ENCODE measurements around the gene NMNAT1.
"Not testable (repeated sequence)": the region's sequence is repeated elsewhere in the genome, so short reads cannot be mapped to it uniquely, and the experiment has no call there.

NMNAT1 gene

DNA sequence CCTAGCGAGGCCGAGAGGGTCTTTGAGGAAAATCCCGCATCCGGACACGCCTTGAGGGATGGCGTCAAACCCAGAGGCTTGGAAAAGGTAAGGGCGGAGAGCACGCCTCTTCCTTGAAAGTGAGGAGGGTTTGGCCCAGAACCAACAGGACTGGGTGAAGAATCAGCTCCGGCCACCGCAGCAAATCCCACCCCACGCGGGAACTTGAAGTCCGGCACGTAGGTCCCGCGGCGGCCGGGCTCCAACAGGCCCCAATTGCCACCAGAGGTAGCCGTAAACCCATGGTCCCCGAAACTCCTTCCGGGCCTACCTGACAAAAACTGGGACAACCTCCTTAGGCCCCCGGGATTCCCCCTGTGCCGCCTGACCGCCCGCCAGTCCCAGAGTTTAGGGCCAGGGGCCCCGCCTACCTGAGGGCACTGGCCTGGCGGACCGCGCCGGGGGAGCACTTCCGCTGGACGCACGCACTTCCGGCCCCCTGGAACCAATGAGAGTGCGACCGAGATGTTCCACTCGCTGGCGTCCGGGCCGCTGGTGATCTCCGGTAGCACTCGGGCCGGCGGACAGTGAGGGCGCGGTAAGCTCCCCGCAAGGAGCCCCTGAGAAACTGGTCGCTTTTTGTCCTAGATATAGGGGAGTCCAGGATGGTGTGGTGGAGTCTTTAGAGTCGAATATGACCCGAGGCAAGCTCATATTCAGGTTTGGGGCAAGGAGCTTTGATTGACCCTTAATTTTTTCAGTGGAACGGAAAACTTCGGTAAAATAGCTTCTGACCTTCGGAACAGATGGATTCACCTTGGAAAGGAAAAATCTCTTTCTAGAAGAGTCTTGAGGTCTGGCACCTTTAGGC is at the start of gene NMNAT1, which contains the start of gene LZIC:
Gene NMNAT1 (plus strand): TSS at position 537 of the 850 bp plus-strand sequence. CDS start 28,599 bp downstream, outside the sequence.
Gene LZIC (minus strand): TSS at position 453 of the 850 bp plus-strand sequence. CDS start 6,772 bp downstream, outside the sequence.
- DNase-seq: peak; percentile 93

DNA sequence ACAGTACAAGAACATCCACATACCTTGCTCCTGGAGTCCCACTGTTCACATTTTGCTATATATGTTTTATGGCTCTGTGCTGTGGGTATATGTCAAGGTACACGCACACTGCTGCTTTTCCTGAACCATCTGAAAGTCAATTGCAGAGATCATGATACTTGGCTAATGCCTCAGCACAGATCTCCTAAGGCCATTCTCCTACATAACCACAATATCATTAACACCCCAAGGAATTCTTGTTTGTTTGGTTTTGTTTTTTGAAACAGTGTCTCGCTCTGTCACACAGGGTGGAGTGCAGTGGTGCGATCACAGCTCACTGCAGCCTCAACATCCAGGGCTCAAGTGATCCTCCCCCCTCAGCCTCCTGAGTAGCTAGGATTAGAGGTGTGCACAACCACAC is 49.2 kb upstream of the NMNAT1 start:
- no peak for DNase-seq

DNA sequence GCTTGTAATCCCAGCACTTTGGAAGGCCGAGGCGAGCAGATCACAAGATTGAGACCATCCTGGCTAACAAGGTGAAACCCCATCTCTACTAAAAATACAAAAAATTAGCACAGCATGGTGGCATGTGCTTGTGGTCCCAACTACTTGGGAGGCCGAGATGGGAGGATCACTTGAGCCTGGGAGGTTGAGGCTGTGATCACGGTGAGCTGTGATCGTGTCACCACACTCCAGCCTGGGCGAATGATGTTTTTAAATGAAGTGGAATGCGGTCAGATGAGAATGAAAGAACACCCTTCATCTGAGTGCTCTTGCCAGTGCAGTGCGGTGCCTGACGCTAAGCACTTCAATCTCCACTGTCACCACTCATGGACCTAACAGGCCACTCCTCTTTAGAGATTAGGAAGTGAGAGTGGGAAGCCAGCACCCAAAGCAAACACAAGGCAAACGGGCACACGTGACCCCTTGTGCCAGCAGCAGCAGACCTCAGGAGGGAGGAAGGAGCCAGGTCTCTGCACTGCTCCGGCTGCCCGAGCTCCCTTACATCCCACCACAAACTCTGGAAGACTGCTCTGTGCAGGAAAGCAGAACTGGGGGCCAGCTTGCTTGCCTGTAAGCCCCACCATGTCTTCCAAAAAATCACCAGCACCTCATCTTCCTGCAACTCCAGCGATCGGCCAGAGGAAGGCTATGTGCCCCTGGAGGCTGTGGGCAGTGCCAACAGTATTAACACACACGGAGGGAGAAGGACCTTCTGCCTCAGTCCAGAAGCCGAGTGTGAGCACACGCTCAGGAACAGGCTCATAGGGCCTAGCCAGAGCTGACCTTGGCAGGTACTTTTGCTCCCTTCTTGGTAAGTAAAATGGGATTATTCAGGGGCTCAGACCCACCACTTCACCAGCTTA is 42.9 kb upstream of the NMNAT1 start:
- peak; percentile 5 for DNase-seq

DNA sequence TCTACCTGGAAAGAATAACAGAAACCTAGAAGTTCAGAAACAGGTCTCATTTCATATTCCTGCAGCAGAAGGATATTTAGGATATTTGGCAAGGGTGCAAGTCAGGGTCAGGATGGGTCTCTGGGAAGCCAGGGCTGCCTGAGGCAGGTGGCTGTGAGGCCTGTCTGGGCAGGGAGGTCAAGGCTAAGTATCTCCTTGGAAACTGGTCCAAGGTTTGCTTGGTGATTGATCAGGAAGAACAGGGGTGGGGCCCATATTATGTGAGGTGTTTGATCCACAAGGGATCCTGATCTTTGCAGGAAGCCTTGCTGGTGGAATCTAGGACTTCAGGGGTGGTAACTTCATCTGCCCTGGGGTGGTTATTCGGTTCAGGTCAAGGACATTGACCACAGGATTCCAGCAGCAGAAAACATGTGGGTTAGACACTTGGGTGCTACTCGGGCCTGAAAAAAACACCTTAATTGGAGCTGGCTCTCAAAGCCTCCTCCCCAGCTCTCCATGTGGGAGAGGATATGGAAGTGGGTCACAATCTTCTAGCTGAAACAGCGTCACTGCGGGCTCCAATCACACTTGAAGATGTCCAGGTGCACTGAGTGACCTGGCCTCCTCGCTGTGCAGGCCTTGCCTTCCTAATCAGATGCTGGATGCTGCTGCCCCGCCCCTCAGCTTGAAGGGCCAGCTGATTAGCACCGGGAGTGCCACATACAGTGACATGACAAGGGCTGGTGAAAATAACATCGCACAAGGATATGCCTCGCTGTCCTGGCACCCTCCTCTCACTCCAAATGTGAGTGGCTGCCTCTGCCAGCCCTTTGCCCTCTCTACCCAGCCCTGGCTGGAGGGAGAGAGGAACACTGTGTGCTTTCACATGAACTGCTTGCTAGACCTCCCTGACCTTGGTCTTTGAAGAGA is 41.9 kb upstream of the NMNAT1 start:
- no peak for DNase-seq

DNA sequence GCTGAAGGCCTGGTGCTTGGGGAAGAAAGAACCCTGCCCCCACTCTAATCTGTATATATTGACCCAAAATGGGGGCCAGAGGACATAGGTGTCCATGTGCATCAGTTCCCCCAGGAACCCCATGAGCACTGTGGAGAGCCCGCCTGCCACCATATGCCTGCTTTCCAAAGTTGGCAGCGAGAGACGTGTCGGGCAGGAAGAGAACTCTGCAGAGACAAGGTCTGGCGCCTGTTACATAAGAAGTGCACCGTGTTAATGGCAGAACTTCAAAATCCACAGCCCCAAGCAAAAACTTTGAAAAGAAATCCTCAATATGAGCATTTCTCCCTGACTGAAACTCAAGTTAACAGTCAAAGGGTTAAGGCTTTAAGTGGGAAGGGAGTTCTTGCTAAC is 41.2 kb upstream of the NMNAT1 start:
- DNase-seq: no peak

DNA sequence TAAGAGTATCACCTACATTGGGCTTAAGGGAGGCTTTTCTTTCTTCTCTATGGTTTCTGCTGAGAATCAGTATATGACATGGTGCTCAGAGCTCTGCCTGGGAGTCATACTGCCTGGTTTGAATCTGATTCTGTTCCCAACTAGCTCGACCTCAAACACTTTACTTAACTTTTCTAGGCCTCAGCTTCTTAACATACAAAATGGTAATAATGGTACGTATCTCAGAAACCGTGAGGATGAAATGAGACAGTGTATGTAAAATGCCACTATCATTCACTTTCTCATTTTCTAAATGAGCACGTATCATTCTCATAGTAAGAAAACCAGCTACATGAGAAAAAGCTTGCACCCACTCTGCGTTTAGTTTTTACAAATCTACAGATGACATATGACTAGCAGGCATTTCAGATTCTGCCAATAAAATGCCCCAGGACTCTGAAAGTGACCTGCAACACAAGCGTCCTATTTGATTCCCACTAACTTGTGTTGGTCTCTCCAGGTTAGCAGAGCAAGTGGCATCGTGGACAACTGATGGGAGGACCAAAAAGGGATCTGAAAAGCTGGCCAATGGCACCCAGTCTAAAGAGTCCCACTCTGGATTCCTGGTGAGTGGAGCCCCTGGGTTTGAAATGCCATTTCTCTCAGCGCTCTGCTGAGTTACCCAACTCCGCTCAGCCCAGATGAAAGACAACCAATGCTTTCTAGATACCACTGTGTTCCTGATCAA is 39.3 kb upstream of the NMNAT1 start:
- DNase-seq: no peak

DNA sequence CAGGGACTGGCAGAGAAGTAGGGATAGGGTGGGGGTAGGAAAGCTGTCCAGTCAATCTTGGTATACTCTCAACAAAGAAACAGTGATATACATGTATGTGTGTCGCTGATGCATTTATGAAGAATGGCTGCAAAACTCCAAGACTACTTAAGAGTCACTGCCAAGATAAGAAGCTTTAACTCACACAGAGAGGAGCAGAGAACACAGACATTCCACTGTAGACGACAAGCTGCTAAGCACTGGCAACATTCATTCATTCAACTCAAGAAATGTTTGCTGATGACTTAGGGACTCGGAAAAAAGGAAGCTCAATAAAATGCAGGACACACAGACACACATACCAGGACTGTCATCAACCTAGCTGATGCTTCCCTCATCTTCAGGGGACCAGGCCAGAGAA is 38.7 kb upstream of the NMNAT1 start:
- DNase-seq: no peak

DNA sequence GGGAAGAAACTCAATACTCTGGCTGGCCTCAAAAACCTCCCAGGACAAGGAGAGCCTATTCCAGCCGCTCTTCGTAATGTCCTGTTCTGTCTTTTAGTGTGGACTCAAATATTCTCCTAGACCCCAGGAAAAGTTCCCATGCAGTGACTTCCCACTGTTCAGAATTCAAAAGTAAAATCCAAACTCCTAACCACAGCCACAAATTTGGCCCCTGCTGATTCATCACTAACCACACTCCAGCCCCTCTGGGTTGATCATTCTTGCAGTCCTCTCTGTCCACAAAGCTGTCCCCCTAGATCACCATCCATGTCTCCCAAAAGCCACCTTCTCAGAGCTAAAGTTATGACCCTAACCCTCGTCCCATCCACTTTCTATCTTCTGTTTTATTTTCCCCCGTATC is 38.3 kb upstream of the NMNAT1 start:
- DNase-seq: no peak

DNA sequence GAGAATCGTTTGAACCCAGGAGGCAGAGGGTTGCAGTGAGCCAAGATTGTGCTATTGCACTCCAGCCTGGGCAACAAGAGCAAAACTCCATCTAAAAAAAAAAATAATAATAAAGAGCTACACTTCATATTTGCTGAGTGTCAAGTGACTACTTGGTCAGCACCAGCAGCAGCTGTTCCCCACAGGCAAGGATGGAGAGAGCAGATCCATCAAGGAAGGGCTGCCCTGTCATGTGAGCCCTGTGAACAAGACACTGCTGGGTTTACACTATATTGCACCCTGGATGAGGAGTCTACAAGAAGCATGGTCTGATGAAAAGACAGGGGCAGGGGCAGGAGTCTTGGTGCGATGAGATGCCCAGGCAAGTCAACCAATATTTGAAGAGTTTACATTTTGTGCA is 36.8 kb upstream of the NMNAT1 start:
- no peak for DNase-seq

DNA sequence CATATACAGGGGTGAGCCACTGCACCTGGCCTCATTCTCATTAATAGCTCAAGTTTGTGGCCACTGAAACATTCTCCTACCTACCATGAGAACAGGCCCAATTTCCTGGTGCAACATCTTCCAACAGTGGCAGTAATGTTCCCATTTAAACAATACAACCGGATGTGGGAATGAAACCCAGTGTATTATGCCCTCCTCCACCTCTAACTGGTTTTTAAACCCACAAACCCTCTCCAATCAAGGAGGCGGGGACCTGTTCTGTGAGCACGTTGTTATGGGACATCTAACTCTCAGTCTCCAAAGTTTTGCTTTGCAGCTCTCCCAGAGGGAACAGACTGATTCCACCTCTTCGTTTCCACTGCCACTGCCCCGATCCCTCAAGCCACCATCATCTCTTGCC is 35.8 kb upstream of the NMNAT1 start:
- no peak for DNase-seq

DNA sequence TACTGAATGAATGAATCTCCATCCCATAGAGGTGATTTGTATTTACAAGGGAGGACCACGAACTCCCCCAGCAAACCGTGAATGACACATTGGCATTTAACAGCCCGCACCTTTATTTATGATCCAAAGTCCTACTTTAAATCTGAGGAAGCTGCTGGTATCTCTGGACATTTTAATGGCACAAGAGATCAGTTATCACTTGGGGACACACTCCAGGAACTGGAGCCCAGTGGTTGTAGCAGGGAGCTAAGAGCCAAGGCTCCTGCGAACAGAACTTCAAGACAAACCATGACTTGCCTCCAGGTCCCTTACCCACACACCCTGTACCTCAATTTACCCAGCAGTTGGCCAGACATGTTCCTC is 34.4 kb upstream of the NMNAT1 start:
- no peak for DNase-seq

DNA sequence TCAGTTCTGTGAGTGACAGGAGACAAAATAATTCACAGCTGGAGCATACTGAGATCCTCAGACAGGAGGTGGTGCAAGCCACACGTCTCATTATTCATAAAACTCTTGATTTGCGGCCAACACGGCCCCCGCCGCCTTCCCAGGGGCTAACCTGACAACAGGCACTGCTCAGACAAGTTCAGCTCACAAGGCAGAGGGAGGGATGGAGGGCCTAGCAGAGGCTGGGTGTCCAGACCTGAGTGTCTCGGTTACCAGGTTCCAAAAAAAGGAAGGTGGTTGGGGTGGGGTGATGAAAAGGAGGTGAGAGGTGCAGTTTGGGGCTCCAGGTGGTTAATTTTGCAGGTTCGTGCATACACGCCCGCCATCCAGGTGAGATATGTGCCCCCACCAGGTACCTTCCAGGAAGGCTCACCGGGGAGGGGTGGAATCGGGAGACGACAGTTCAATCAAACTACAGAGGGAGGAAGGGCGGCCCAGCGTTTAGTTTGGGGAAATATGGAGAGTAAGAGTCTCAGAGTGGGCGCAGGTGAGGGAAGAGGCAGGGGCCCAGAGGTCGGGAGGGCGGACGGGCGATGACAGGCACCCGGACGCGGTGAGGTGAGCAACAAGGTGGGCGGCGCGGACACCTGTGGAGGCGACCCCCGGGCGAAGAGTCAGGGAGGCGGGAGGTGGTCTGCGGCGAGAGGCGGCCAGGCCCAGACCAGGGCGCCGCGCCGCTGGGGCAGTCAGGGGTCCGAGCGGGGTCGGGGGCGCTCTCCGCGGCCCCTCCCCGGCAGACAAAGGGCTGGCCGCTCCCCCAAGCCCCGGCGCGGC is 33.8 kb upstream of the NMNAT1 start:
- DNase-seq: peak; percentile 14

DNA sequence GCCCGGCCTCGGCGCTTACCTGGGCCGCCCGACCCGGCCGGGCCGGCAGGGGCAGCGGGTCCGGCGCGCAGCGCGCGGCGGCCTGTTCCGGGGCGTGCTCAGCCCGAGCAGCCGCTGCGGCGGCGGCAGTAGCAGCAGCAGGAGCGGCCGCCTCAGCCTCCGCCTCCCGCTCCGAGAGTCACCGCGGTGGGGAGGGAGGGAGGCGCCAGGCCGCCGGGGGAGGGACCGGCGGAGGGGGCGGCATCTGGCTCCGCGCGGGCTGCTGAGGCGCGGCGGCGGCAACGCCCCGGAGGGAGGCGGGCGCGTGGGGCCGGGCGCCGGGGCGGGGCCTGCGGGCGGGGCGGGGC is 33.2 kb upstream of the NMNAT1 start, which contains the start of gene CTNNBIP1:
Gene CTNNBIP1 (minus strand): TSS at position 194 of the 347 bp plus-strand sequence. CDS start 38,205 bp downstream, outside the sequence.
- DNase-seq: no peak

DNA sequence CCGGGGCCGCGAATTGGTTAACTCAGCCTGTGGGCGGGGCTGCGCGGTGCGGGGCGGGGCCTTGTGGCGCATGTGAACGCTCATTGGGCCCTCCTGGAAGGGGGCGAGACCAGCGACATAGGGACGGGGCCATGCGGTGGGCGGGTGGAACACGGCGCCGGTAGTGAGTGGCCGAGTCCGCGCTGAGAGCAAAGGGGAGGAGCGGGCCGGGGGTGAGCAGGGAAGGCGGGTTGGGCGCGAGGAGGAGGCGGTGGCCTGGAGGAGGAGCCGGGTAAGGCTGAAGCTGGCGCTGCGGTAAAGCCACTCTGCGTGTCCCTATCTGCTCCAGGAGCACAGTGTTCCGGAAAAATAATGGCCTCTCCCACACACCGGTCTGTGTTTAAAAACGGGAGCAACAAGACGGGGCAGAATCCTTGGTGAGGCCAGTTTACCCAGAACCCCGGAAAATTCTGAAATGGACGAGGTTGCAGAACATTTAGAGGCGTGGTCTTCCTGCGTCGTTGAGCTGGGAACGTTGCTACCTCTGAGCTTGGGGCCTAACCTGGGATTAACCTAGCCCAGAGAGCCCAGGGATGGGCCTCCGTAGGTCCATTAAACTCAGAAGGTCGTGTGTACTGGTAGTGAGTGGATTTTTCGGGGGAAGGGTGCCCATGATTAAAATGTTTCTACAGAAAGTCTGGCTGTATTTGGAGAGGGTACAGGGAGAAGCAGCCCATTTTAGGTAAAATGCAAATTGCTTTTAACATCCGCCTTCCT is 32.7 kb upstream of the NMNAT1 start:
- DNase-seq: peak; percentile 100

DNA sequence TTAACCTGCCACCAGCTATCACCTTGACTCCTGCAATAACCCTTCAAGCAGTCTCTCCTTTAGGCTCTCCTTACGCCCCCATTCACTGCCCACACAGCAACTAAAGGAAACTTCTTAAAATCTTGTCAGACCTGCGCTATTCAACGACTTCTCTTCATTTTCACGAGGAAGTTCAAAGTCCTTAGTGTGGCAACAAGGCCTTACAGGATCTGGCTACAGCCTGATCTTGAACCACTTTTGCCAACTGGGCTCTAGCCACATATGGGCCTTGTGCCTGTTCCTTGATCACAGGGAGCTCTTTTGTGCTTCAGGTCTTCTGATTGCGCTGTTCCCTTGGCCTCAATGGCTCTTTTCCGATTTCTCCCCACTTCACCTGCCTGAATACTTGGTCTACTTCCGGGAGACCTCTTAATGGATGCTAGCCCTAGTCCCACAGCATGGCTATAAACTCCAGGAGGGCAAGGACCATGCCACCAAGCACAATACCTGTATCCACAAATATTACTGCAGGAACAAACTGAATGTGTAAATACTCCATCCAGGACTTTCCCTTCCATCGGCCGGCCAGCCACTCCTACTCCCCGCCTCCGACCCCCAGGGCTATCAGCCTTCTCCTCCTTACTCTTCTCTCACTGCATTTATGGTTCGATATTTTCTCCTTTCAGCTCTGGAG is 30.9 kb upstream of the NMNAT1 start:
- no peak for DNase-seq

DNA sequence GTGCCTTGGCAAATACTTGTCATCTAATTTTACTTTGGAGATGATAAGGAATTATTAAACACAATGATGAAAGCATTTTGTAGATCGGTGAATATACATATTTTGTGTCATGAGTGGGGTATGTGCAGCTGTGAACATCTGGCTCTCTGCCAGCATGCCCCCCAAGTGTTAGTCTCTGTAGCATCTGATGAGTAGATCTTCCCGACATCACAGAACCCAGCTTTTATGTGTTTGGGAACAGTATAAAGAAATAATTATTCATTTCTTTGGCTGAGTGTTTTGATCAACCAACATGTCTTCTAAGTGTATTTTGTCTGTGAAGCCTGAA is 28.7 kb upstream of the NMNAT1 start:
- DNase-seq: no peak

DNA sequence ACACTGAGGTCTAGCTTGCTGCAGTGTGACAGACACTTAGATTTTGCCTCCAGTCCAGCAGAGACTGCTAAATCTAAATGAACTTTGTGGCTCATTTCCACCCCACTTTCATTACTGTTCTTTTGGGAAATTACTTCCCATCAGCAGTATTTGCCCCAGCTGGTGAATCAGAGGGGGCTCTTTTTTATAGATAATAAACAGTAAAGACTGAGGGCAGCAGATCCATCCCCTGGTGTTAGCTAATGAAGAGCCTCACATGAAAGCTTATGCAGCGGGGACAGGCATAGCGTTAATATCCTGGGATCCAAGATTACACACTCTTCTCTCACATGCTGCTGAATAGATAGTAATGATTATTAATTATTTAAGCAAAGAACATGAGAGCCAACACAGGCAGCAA is 26.8 kb upstream of the NMNAT1 start:
- no peak for DNase-seq

DNA sequence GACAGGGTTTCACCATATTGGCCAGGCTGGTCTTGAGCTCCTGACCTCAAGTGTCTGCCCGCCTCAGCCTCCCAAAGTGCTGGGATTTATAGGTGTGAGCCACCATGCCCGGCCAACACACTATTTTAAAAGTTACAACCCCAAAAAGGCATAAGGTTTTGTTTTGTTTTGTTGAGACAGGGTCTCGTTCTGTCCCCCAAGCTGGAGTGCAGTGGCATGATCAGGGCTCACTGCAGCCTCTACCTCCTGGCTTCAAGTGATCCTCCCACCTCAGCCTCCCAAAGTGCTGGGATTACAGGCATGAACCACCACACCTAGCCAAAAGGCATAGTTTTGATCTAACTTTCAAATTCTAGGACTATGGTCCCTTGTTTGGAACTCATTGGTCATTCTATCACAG is 25.8 kb upstream of the NMNAT1 start:
- DNase-seq: not testable (repeated sequence)

DNA sequence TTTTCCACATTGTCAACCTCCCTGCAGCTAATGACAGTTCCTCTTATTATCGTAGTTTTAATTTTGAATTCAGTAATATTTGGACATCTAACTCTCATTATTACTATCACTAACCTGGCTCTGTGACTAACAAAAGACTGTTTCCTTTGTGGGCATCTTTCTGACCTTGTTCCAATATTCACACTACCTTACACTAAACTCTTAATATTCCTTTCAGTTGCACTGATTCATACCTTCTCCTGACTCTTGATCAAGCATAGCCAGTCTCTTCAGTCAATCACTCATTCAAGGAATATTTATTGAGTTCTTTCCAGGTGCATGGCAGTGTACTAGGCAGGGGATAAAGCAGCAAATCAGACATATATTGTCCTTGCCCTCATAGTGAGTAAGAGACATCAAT is 25.4 kb upstream of the NMNAT1 start:
- DNase-seq: no peak

DNA sequence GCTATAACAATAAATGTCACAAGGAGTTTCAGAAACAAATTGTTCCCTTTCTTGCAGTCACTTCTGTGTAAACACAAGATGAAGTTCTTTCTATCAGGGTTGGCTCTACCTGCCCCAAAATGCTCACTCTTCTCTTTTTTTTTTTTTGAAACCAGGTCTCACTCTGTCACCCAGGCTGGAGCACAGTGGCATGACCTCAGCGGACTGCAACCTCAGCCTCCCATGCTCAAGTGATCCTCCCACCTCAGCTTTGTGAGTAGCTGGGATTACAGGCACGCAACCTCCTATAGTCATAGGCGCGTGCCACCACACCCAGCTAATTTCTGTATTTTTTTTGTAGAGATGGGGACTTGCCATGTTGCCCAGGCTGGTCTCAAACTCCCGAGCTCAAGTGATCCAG is 22.7 kb upstream of the NMNAT1 start:
- no peak for DNase-seq
